CD14-positive monocyte (primary cell): ENCODE data around the gene NAT9. TPM values are rescaled to one million over a fixed set of nuclear protein-coding genes. Genes with fewer than 3 reads are reported as not detected.
A peak's percentile ranks its signal among the peaks of the same experiment; 100 is the strongest.

Source experiments
- DNase-seq, 3 donors: peaks; one replicate each; pipeline ENCODE4 v3.0.0-alpha.2; 2011 to 2022
- H2AFZ ChIP-seq: 2 replicates; pipeline ENCODE4 v1.6.0; 2012; ENCODE audit warnings: mild to moderate bottlenecking, low read depth, low read length, inconsistent platforms; ENCODE audit not compliant: insufficient read depth, poor library complexity, severe bottlenecking
- H3K27ac ChIP-seq, 2 donors: 1 replicate in 1 of 2; 2 replicates in 1 of 2; pipeline ENCODE4 v1.5.1; 2012 to 2013; ENCODE audit warnings: low read length in 2 of 2, control low read depth in 1 of 2, inconsistent platforms in 1 of 2, low read depth in 1 of 2, mild to moderate bottlenecking in 1 of 2
- H3K27me3 ChIP-seq, 2 donors: one replicate each; pipeline versions ENCODE4 v1.6.0 to v1.6.1; 2011 to 2013; ENCODE audit warnings: low read length in 2 of 2; ENCODE audit not compliant: control insufficient read depth in 2 of 2, insufficient read depth in 2 of 2
- H3K36me3 ChIP-seq, 2 donors: replicated peaks in 1 of 2; 1 replicate in 1 of 2; 2 replicates in 1 of 2; pipeline versions ENCODE4 v1.5.1 to v1.6.1; 2012 to 2013; ENCODE audit warnings: low read length in 2 of 2, control low read depth in 1 of 2, inconsistent platforms in 1 of 2, mild to moderate bottlenecking in 1 of 2; ENCODE audit not compliant: insufficient read depth in 2 of 2, control insufficient read depth in 1 of 2
- H3K4me1 ChIP-seq, 2 donors: 1 replicate in 1 of 2; 2 replicates in 1 of 2; pipeline versions ENCODE4 v1.5.1 to v1.6.1; 2012 to 2013; ENCODE audit warnings: low read length in 2 of 2, control low read depth in 1 of 2, inconsistent platforms in 1 of 2, mild to moderate bottlenecking in 1 of 2, moderate library complexity in 1 of 2; ENCODE audit not compliant: insufficient read depth in 2 of 2, control insufficient read depth in 1 of 2
- H3K4me2 ChIP-seq: replicated peaks from 2 replicates; pipeline ENCODE3; 2012; ENCODE audit warnings: low read length, moderate library complexity, mild to moderate bottlenecking; ENCODE audit not compliant: poor library complexity, severe bottlenecking; ENCODE audit errors: extremely low read depth
- H3K4me3 ChIP-seq, 3 experiments: fragments of 200-600 bp in 1 of 3; sonication (generic) in 1 of 3; replicated peaks in 1 of 3; 1 replicate in 2 of 3; 2 replicates in 1 of 3; pipeline ENCODE4 v1.5.1; 2011 to 2013; ENCODE audit warnings: low read length in 3 of 3, mild to moderate bottlenecking in 3 of 3, control low read depth in 2 of 3, low read depth in 2 of 3, inconsistent platforms in 1 of 3, moderate library complexity in 1 of 3
- H3K79me2 ChIP-seq: 2 replicates; pipeline ENCODE4 v1.6.0; 2012; ENCODE audit warnings: mild to moderate bottlenecking, control low read depth, inconsistent platforms, low read length, moderate library complexity; ENCODE audit not compliant: insufficient read depth
- H3K9ac ChIP-seq: 2 replicates; pipeline ENCODE4 v1.6.0; 2017; ENCODE audit warnings: low read length, mild to moderate bottlenecking; ENCODE audit not compliant: insufficient read depth, poor library complexity, severe bottlenecking
- H3K9me3 ChIP-seq, 2 donors: replicated peaks in 1 of 2; 1 replicate in 1 of 2; 2 replicates in 1 of 2; pipeline versions ENCODE4 v1.5.1 to v1.6.1; 2012 to 2013; ENCODE audit warnings: low read length in 2 of 2, control low read depth in 1 of 2; ENCODE audit not compliant: control insufficient read depth in 1 of 2, insufficient read depth in 1 of 2
- H4K20me1 ChIP-seq: 2 replicates; pipeline ENCODE4 v1.6.0; 2012; ENCODE audit warnings: mild to moderate bottlenecking, low read length, control low read depth, moderate library complexity; ENCODE audit not compliant: insufficient read depth
- H3K27ac Mint-ChIP-seq, 7 donors: one replicate each; pipeline ENCODE4 v1.8.0; 2020; ENCODE audit warnings: mild to moderate bottlenecking in 7 of 7, mixed read lengths in 7 of 7, moderate library complexity in 6 of 7, inconsistent platforms in 2 of 7
- H3K27me3 Mint-ChIP-seq, 3 donors: one replicate each; pipeline ENCODE4 v1.8.0; 2021 to 2022; ENCODE audit warnings: low read depth in 3 of 3, mild to moderate bottlenecking in 3 of 3, mixed read lengths in 3 of 3, moderate library complexity in 3 of 3, inconsistent platforms in 1 of 3
- H3K36me3 Mint-ChIP-seq, 2 donors: one replicate each; pipeline ENCODE4 v1.8.0; 2020; ENCODE audit warnings: mixed read lengths in 2 of 2, inconsistent platforms in 1 of 2, mild to moderate bottlenecking in 1 of 2
- H3K4me1 Mint-ChIP-seq: one replicate; pipeline ENCODE4 v1.8.0; 2020; ENCODE audit warnings: mild to moderate bottlenecking, mixed read lengths
- H3K4me3 Mint-ChIP-seq, 2 donors: one replicate each; pipeline ENCODE4 v1.8.0; 2020; ENCODE audit warnings: mild to moderate bottlenecking in 2 of 2, mixed read lengths in 2 of 2, moderate library complexity in 1 of 2
- H3K9me3 Mint-ChIP-seq, 7 donors: one replicate each; pipeline ENCODE4 v1.8.0; 2020 to 2022; ENCODE audit warnings: mixed read lengths in 7 of 7, mild to moderate bottlenecking in 6 of 7, moderate library complexity in 6 of 7, inconsistent platforms in 2 of 7
- WGBS: methylation state at CpG from one replicate; pipeline ENCODE4 v1.1.5; 2013; ENCODE audit warnings: missing lambda C conversion rate; ENCODE audit not compliant: insufficient coverage; 5-methylcytosine and 5-hydroxymethylcytosine counted together
- intact Hi-C, 2 donors: fragments of 100-400 bp; cut with micrococcal nuclease; formaldehyde crosslinking; loops; one replicate each; pipeline versions ENCODE4 v1.15.0 to v1.15.1; 2023
- polyA plus RNA-seq, 3 donors: library from polyadenylated mRNA; depleted of rRNA in 1 of 3; unstranded in 2 of 3; stranded (reverse) in 1 of 3; fragments of 300-500 nt in 2 of 3; fragments of >200 nt in 1 of 3; fragmentation: Illumina TruSeq in 2 of 3; gene quantifications; 1 replicate in 2 of 3; 2 replicates in 1 of 3; pipeline ENCODE4 v1.2.3, GENCODE V29; 2012 to 2021
- TF ChIP-seq, protein P1 (sequence below): fragments of 200-600 bp; IDR thresholded peaks from one replicate; pipeline ENCODE4 v1.8.0; 2022; ENCODE audit warnings: antibody characterized with exemption, mild to moderate bottlenecking

The NAT9 gene
- polyA plus RNA-seq, 3 donors = 7.1 to 95.6 (median 7.8) TPM

DNA sequence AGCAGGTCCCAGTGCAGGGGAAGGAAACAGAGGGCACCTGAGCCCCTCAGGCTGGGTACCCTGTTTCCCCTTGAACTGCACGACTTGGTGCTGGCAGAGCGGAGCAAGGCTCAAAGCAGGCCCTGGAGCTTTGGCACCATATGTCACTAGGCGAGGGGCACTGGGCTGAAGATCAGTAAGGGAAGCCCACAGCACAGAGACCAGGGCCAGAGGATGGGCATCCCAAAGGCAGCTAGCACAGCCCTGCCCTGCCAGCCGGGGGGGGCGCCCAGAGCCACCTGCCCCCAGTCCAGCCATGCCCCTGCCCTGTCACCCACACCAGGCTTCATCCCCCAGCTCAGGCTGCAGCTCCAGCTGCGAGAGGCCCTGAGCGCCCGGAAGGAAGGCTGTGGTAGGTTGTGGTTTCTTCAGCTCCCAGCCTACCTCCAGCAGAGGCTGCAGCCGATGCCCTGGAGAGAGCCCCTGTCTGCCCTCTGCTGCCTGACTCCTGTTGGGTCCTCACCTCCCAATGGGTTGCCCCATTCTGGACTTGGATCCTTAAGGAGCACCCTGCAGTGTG lies 16.8 kb downstream of the NAT9 start:
- Mint-ChIP-seq H3K27me3 (peaks cover 0 to 2% (median 1%) of the 10 kb centered on the region in 3 donors), H3K4me1 (peaks cover 61% of the 10 kb centered on the region), H3K9me3 (no peaks in the 10 kb centered on the region), H3K27ac (peak overlapping the region in 1 of 7 donors; percentile 37), H3K4me3 (peak overlapping the region; percentile 49 to 67), H3K36me3 (peaks cover 20 to 49% of the 10 kb centered on the region in 2 donors)
- 3% methylated on average over 3 of the region's 9 CpGs for WGBS
- TF ChIP-seq, protein P1, sequence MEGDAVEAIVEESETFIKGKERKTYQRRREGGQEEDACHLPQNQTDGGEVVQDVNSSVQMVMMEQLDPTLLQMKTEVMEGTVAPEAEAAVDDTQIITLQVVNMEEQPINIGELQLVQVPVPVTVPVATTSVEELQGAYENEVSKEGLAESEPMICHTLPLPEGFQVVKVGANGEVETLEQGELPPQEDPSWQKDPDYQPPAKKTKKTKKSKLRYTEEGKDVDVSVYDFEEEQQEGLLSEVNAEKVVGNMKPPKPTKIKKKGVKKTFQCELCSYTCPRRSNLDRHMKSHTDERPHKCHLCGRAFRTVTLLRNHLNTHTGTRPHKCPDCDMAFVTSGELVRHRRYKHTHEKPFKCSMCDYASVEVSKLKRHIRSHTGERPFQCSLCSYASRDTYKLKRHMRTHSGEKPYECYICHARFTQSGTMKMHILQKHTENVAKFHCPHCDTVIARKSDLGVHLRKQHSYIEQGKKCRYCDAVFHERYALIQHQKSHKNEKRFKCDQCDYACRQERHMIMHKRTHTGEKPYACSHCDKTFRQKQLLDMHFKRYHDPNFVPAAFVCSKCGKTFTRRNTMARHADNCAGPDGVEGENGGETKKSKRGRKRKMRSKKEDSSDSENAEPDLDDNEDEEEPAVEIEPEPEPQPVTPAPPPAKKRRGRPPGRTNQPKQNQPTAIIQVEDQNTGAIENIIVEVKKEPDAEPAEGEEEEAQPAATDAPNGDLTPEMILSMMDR = no peak
- Histone ChIP-seq H3K9me3 (no peaks in the 10 kb centered on the region), H3K36me3 (peaks cover 21 to 36% of the 10 kb centered on the region in 2 donors), H3K4me1 (peaks cover 39 to 49% of the 10 kb centered on the region in 2 donors), H3K27me3 (no peaks in the 10 kb centered on the region), H2AFZ (no peak overlapping the region), H4K20me1 (peaks cover 100% of the 10 kb centered on the region), H3K4me3 (peak overlapping the region in 1 of 3 experiments; percentile 48), H3K79me2 (peaks cover 100% of the 10 kb centered on the region), H3K27ac (no peak overlapping the region), H3K4me2 (peak overlapping the region; percentile 65), H3K9ac (peak overlapping the region; percentile 17)
- intact Hi-C loops = no loop called here
- no peak for DNase-seq

DNA sequence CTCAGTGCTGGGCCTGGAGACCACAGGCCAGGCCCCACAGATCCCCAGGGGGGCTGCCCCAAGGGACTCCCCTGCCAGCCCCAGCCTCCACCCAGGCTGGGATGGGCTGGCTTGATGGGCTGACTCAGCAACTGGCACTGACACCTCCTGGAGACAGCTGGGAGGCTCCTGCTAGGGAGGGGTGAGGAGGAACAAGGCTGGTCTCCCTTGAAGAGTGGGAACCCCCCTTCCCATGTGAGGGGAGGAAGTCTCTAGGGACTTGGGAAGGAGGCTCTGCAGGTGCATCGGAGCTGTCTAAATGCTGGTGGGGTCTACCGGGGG lies 17.3 kb downstream of the NAT9 start:
- TF ChIP-seq, protein P1 = no peak
- Mint-ChIP-seq H3K27me3 (peaks cover 0 to 1% (median 0%) of the 10 kb centered on the region in 3 donors), H3K9me3 (no peaks in the 10 kb centered on the region), H3K4me1 (peaks cover 65% of the 10 kb centered on the region), H3K36me3 (peaks cover 18 to 47% of the 10 kb centered on the region in 2 donors), H3K27ac (peak overlapping the region in 5 of 7 donors; percentile 3 to 82 (median 58)), H3K4me3 (peak overlapping the region; percentile 49 to 67)
- H2AFZ ChIP-seq = no peak overlapping the region
- H3K4me3 ChIP-seq = peak overlapping the region in 1 of 3 experiments; percentile 48
- H3K36me3 ChIP-seq = peaks cover 16 to 30% of the 10 kb centered on the region in 2 donors
- DNase-seq = peak in 2 of 3 donors; percentile 61 to 88
- no peaks in the 10 kb centered on the region for H3K9me3 ChIP-seq
- H3K4me2 ChIP-seq = peak overlapping the region; percentile 65
- 0% methylated on average over 2 of the region's 2 CpGs for WGBS
- H3K9ac ChIP-seq = peak overlapping the region; percentile 17
- peaks cover 100% of the 10 kb centered on the region for H4K20me1 ChIP-seq
- no peaks in the 10 kb centered on the region for H3K27me3 ChIP-seq
- H3K4me1 ChIP-seq = peaks cover 39 to 54% of the 10 kb centered on the region in 2 donors
- intact Hi-C loops = no loop called here
- peaks cover 100% of the 10 kb centered on the region for H3K79me2 ChIP-seq
- peak overlapping the region in 1 of 2 donors; percentile 5 for H3K27ac ChIP-seq
